ENCODE results near the gene SHROOM2. TPM values are rescaled to one million over a fixed set of nuclear protein-coding genes. Genes with fewer than 3 reads are reported as not detected.

Gene SHROOM2
- total RNA-seq, 1 donor from 2014 or later: 2.1 TPM

GRCh38 chrX:9926002-9926401 lies 139.8 kb downstream of the SHROOM2 start:
- Histone ChIP-seq H3K36me3 (ENCODE audit: control insufficient read depth in 3 of 3, insufficient read depth in 3 of 3, low read length in 3 of 3) (no peaks in the 10 kb centered on the region), H3K4me3 (ENCODE audit: low read length in 3 of 3) (no peak overlapping the region), H3K4me1 (ENCODE audit: control insufficient read depth in 3 of 3, insufficient read depth in 3 of 3, low read length in 3 of 3) (no peaks in the 10 kb centered on the region), H3K9ac (ENCODE audit: low read depth in 1 of 3, low read length in 3 of 3) (no peak overlapping the region), H3K27me3 (ENCODE audit: control insufficient read depth in 3 of 3, insufficient read depth in 3 of 3, low read length in 3 of 3) (no peaks in the 10 kb centered on the region), H3K27ac (ENCODE audit: low read depth, low read length) (no peak overlapping the region), H3K9me3 (ENCODE audit: control insufficient read depth in 3 of 3, low read length in 3 of 3) (peaks cover 0 to 2% (median 0%) of the 10 kb centered on the region in 3 donors)

GRCh38 chrX:9927698-9928482 lies 141.7 kb downstream of the SHROOM2 start:
- Histone ChIP-seq H3K27ac (ENCODE audit: low read depth, low read length) (no peak overlapping the region), H3K27me3 (ENCODE audit: control insufficient read depth in 3 of 3, insufficient read depth in 3 of 3, low read length in 3 of 3) (no peaks in the 10 kb centered on the region), H3K36me3 (ENCODE audit: control insufficient read depth in 3 of 3, insufficient read depth in 3 of 3, low read length in 3 of 3) (no peaks in the 10 kb centered on the region), H3K9ac (ENCODE audit: low read depth in 1 of 3, low read length in 3 of 3) (no peak overlapping the region), H3K4me3 (ENCODE audit: low read length in 3 of 3) (no peak overlapping the region), H3K4me1 (ENCODE audit: control insufficient read depth in 3 of 3, insufficient read depth in 3 of 3, low read length in 3 of 3) (no peaks in the 10 kb centered on the region), H3K9me3 (ENCODE audit: control insufficient read depth in 3 of 3, low read length in 3 of 3) (no peaks in the 10 kb centered on the region)

- Histone ChIP-seq H3K9ac (ENCODE audit: low read depth in 1 of 3, low read length in 3 of 3) (no peak overlapping the region), H3K4me3 (ENCODE audit: low read length in 3 of 3) (no peak overlapping the region), H3K36me3 (ENCODE audit: control insufficient read depth in 3 of 3, insufficient read depth in 3 of 3, low read length in 3 of 3) (no peaks in the 10 kb centered on the region), H3K27me3 (ENCODE audit: control insufficient read depth in 3 of 3, insufficient read depth in 3 of 3, low read length in 3 of 3) (peaks cover 0 to 5% (median 0%) of the 10 kb centered on the region in 3 donors), H3K4me1 (ENCODE audit: control insufficient read depth in 3 of 3, insufficient read depth in 3 of 3, low read length in 3 of 3) (no peaks in the 10 kb centered on the region), H3K9me3 (ENCODE audit: control insufficient read depth in 3 of 3, low read length in 3 of 3) (peaks cover 0 to 3% (median 0%) of the 10 kb centered on the region in 3 donors), H3K27ac (ENCODE audit: low read depth, low read length) (no peak overlapping the region)
These were observed 149.2 kb downstream of the SHROOM2 start for GRCh38 chrX:9935436-9935835.

DNA sequence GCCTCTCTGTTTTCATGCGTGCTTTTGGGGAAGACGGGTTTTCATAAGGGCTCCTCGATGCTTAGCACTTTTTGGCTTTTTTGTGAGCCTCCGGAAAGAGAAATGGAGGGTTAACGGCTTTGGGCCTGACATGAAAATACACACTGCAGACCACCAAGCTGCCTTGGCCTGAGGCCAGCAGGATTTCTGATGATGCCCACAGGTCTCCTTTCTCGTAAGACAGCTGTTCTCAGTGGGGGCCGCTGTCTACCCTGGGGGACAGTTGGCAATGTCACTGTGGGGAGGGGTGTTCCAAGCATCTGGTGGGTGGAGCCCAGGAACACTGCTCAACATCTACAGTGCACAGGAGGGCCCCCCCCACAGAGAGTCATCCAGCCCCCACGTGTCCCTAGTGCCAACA lies 151.5 kb downstream of the SHROOM2 start:
- Histone ChIP-seq H3K9me3 (ENCODE audit: control insufficient read depth in 3 of 3, low read length in 3 of 3) (peaks cover 0 to 3% (median 0%) of the 10 kb centered on the region in 3 donors), H3K36me3 (ENCODE audit: control insufficient read depth in 3 of 3, insufficient read depth in 3 of 3, low read length in 3 of 3) (no peaks in the 10 kb centered on the region), H3K27me3 (ENCODE audit: control insufficient read depth in 3 of 3, insufficient read depth in 3 of 3, low read length in 3 of 3) (peaks cover 0 to 5% (median 0%) of the 10 kb centered on the region in 3 donors), H3K9ac (ENCODE audit: low read depth in 1 of 3, low read length in 3 of 3) (no peak overlapping the region), H3K4me1 (ENCODE audit: control insufficient read depth in 3 of 3, insufficient read depth in 3 of 3, low read length in 3 of 3) (no peaks in the 10 kb centered on the region), H3K4me3 (ENCODE audit: low read length in 3 of 3) (no peak overlapping the region), H3K27ac (ENCODE audit: low read depth, low read length) (no peak overlapping the region)

GRCh38 chrX:9938516-9938915 lies 152.3 kb downstream of the SHROOM2 start:
- H3K4me1 ChIP-seq (ENCODE audit: control insufficient read depth in 3 of 3, insufficient read depth in 3 of 3, low read length in 3 of 3): no peaks in the 10 kb centered on the region
- H3K27me3 ChIP-seq (ENCODE audit: control insufficient read depth in 3 of 3, insufficient read depth in 3 of 3, low read length in 3 of 3): peaks cover 0 to 5% (median 0%) of the 10 kb centered on the region in 3 donors
- H3K4me3 ChIP-seq (ENCODE audit: low read length in 3 of 3): no peak overlapping the region
- no peaks in the 10 kb centered on the region for H3K36me3 ChIP-seq (ENCODE audit: control insufficient read depth in 3 of 3, insufficient read depth in 3 of 3, low read length in 3 of 3)
- H3K9me3 ChIP-seq (ENCODE audit: control insufficient read depth in 3 of 3, low read length in 3 of 3): peaks cover 0 to 3% (median 0%) of the 10 kb centered on the region in 3 donors
- H3K9ac ChIP-seq (ENCODE audit: low read depth in 1 of 3, low read length in 3 of 3): no peak overlapping the region
- H3K27ac ChIP-seq (ENCODE audit: low read depth, low read length): no peak overlapping the region

- no peaks in the 10 kb centered on the region for H3K27me3 ChIP-seq (ENCODE audit: control insufficient read depth in 3 of 3, insufficient read depth in 3 of 3, low read length in 3 of 3)
- no peaks in the 10 kb centered on the region for H3K36me3 ChIP-seq (ENCODE audit: control insufficient read depth in 3 of 3, insufficient read depth in 3 of 3, low read length in 3 of 3)
- no peak overlapping the region for H3K4me3 ChIP-seq (ENCODE audit: low read length in 3 of 3)
- H3K9me3 ChIP-seq (ENCODE audit: control insufficient read depth in 3 of 3, low read length in 3 of 3): peaks cover 0 to 3% (median 0%) of the 10 kb centered on the region in 3 donors
- H3K4me1 ChIP-seq (ENCODE audit: control insufficient read depth in 3 of 3, insufficient read depth in 3 of 3, low read length in 3 of 3): no peaks in the 10 kb centered on the region
- no peak overlapping the region for H3K27ac ChIP-seq (ENCODE audit: low read depth, low read length)
- no peak overlapping the region for H3K9ac ChIP-seq (ENCODE audit: low read depth in 1 of 3, low read length in 3 of 3)
These were observed 154.2 kb downstream of the SHROOM2 start for GRCh38 chrX:9940421-9940820.

DNA sequence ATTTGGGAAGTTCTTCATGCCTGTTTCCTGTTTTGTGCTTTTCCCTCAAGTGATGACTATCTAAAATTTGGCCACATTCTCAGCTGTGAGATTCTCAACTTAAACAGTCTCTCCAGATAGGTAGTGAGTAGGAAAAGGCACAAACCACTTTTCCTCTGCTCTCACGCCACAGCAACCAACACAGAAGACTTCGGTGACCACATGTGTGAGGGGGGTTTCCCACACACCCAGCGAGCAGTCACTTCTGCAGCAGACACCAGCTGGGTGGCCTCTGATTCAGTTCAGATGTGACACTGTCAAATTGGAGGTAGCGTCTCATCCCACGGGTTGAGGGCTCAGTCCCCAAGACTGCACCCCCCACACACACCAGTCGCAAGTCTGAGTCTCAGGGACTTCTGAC lies 155.9 kb downstream of the SHROOM2 start:
- Histone ChIP-seq H3K27me3 (ENCODE audit: control insufficient read depth in 3 of 3, insufficient read depth in 3 of 3, low read length in 3 of 3) (peaks cover 0 to under 1% (median 0%) of the 10 kb centered on the region in 3 donors), H3K4me1 (ENCODE audit: control insufficient read depth in 3 of 3, insufficient read depth in 3 of 3, low read length in 3 of 3) (no peaks in the 10 kb centered on the region), H3K9ac (ENCODE audit: low read depth in 1 of 3, low read length in 3 of 3) (no peak overlapping the region), H3K36me3 (ENCODE audit: control insufficient read depth in 3 of 3, insufficient read depth in 3 of 3, low read length in 3 of 3) (no peaks in the 10 kb centered on the region), H3K4me3 (ENCODE audit: low read length in 3 of 3) (no peak overlapping the region), H3K9me3 (ENCODE audit: control insufficient read depth in 3 of 3, low read length in 3 of 3) (peaks cover 0 to 4% (median 0%) of the 10 kb centered on the region in 3 donors), H3K27ac (ENCODE audit: low read depth, low read length) (no peak overlapping the region)

DNA sequence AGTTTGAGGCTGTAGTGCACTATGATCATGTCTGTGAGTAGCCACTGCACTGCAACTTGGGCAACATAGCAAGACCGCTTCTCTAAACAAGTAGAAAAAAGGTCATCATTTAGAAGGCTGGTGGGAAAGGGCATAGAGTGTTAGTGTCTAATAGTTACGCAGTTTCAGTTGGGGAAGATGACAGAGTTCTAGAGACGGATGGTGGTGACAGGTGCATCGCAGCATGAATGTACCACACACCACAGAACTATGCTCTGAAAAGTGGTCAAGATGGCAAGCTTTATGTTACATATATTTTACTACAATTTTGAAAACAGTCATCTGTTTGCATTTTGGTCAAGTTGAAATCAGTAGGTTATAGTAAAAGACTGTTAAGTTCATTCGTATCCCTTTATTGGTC lies 157.2 kb downstream of the SHROOM2 start:
- H3K9me3 ChIP-seq (ENCODE audit: control insufficient read depth in 3 of 3, low read length in 3 of 3): peaks cover 0 to 4% (median 0%) of the 10 kb centered on the region in 3 donors
- no peaks in the 10 kb centered on the region for H3K36me3 ChIP-seq (ENCODE audit: control insufficient read depth in 3 of 3, insufficient read depth in 3 of 3, low read length in 3 of 3)
- H3K4me3 ChIP-seq (ENCODE audit: low read length in 3 of 3): no peak overlapping the region
- H3K9ac ChIP-seq (ENCODE audit: low read depth in 1 of 3, low read length in 3 of 3): no peak overlapping the region
- no peak overlapping the region for H3K27ac ChIP-seq (ENCODE audit: low read depth, low read length)
- H3K27me3 ChIP-seq (ENCODE audit: control insufficient read depth in 3 of 3, insufficient read depth in 3 of 3, low read length in 3 of 3): peaks cover 0 to 2% (median 0%) of the 10 kb centered on the region in 3 donors
- H3K4me1 ChIP-seq (ENCODE audit: control insufficient read depth in 3 of 3, insufficient read depth in 3 of 3, low read length in 3 of 3): no peaks in the 10 kb centered on the region

DNA sequence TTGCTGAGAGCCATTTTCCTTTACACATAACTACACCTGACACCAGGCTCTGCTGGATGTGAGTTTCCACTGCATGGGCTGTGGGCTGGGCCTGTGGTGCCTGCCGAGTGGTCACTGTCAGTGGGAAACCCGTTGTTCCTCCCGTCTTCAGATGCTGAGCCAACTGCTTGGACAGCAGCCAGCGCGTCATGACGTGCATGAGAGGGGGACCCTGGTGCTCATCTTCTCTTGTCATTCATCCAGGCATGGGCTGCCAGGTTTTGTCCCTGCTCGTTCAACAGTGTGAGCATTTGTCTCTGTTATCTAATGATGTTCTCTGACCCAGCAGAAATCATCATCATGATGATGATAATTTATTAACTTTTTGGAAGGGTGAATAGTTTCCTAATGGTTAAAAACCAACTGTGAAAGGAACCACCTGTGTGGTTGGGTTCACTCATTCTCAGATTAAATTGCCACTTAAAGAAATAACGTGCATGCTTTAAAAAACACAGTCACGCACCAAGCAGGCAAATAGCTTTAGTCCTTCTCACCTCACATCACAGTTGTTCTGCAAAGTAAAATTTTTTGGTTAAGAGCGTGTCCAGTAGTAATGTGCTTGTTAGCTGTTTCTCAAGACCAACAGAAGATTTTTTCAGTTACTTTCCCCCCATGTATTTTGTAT lies 161.0 kb downstream of the SHROOM2 start:
- Histone ChIP-seq H3K27me3 (ENCODE audit: control insufficient read depth in 3 of 3, insufficient read depth in 3 of 3, low read length in 3 of 3) (peaks cover 0 to 5% (median 0%) of the 10 kb centered on the region in 3 donors), H3K27ac (ENCODE audit: low read depth, low read length) (no peak overlapping the region), H3K9me3 (ENCODE audit: control insufficient read depth in 3 of 3, low read length in 3 of 3) (peaks cover 0 to 4% (median 0%) of the 10 kb centered on the region in 3 donors), H3K4me3 (ENCODE audit: low read length in 3 of 3) (no peak overlapping the region), H3K9ac (ENCODE audit: low read depth in 1 of 3, low read length in 3 of 3) (no peak overlapping the region), H3K36me3 (ENCODE audit: control insufficient read depth in 3 of 3, insufficient read depth in 3 of 3, low read length in 3 of 3) (no peaks in the 10 kb centered on the region), H3K4me1 (ENCODE audit: control insufficient read depth in 3 of 3, insufficient read depth in 3 of 3, low read length in 3 of 3) (no peaks in the 10 kb centered on the region)

- H3K4me1 ChIP-seq (ENCODE audit: control insufficient read depth in 3 of 3, insufficient read depth in 3 of 3, low read length in 3 of 3): no peaks in the 10 kb centered on the region
- no peaks in the 10 kb centered on the region for H3K36me3 ChIP-seq (ENCODE audit: control insufficient read depth in 3 of 3, insufficient read depth in 3 of 3, low read length in 3 of 3)
- no peak overlapping the region for H3K9ac ChIP-seq (ENCODE audit: low read depth in 1 of 3, low read length in 3 of 3)
- peaks cover 0 to 4% (median 0%) of the 10 kb centered on the region in 3 donors for H3K9me3 ChIP-seq (ENCODE audit: control insufficient read depth in 3 of 3, low read length in 3 of 3)
- peaks cover 0 to 5% (median 0%) of the 10 kb centered on the region in 3 donors for H3K27me3 ChIP-seq (ENCODE audit: control insufficient read depth in 3 of 3, insufficient read depth in 3 of 3, low read length in 3 of 3)
- no peak overlapping the region for H3K4me3 ChIP-seq (ENCODE audit: low read length in 3 of 3)
- no peak overlapping the region for H3K27ac ChIP-seq (ENCODE audit: low read depth, low read length)
These were observed 162.2 kb downstream of the SHROOM2 start for GRCh38 chrX:9948406-9948805.
